Dendritic cell treated with granulocyte-macrophage colony-stimulating factor and Interleukin-4, amounts not matched to agents 40 ng/mL and 50 ng/mL, for 4 days (primary cell): ENCODE measurements around the gene AMPD1.

Source experiments
- H3K27ac Mint-ChIP-seq: one replicate; pipeline ENCODE4 v1.8.0; 2022; ENCODE audit warnings: mild to moderate bottlenecking, mixed read lengths
- H3K27me3 Mint-ChIP-seq: one replicate; pipeline ENCODE4 v1.8.0; 2022; ENCODE audit warnings: mild to moderate bottlenecking, mixed read lengths
- H3K36me3 Mint-ChIP-seq: one replicate; pipeline ENCODE4 v1.8.0; 2022; ENCODE audit warnings: low read depth, mixed read lengths
- H3K4me1 Mint-ChIP-seq: one replicate; pipeline ENCODE4 v1.8.0; 2022; ENCODE audit warnings: low read depth, mixed read lengths
- H3K4me3 Mint-ChIP-seq: one replicate; pipeline ENCODE4 v1.8.0; 2022; ENCODE audit warnings: mild to moderate bottlenecking, moderate library complexity, mixed read lengths
- H3K9me3 Mint-ChIP-seq: one replicate; pipeline ENCODE4 v1.8.0; 2022; ENCODE audit warnings: mixed read lengths
- intact Hi-C: fragments of 100-400 bp; cut with micrococcal nuclease; formaldehyde crosslinking; loops from one replicate; pipeline ENCODE4 v1.15.0; 2022

Gene AMPD1

GRCh38 chr1:114716304-114717170 lies 21.2 kb upstream of the AMPD1 start, which contains the start of gene NRAS:
Gene NRAS (minus strand): TSS chr1:114716771. CDS start chr1:114716160, 611 bp downstream.
- H3K27ac Mint-ChIP-seq = peak within 1 kb of the TSS; percentile 100

DNA sequence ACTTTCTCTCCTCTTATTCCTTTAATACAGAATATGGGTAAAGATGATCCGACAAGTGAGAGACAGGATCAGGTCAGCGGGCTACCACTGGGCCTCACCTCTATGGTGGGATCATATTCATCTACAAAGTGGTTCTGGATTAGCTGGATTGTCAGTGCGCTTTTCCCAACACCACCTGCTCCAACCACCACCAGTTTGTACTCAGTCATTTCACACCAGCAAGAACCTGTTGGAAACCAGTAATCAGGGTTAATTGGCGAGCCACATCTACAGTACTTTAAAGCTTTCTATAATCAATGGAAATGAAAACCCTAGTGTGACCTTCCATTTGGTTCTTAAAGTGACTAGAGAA lies 20.6 kb upstream of the AMPD1 start:
- H3K27me3 Mint-ChIP-seq = no peaks in the 10 kb centered on the region
- H3K9me3 Mint-ChIP-seq = no peaks in the 10 kb centered on the region
- intact Hi-C loops = loop anchor here (1.0 to 5.0 kb wide), 3 partner anchors 41 to 369 kb away; partner anchors contain the start of genes BCAS2 and CSDE1
- no peaks in the 10 kb centered on the region for H3K4me1 Mint-ChIP-seq
- peaks cover 78% of the 10 kb centered on the region for H3K36me3 Mint-ChIP-seq
- H3K4me3 Mint-ChIP-seq = peak overlapping the region; percentile 98
- H3K27ac Mint-ChIP-seq = peak overlapping the region; percentile 100

More at GRCh38 chr1:114716304-114717170, 21.2 kb upstream of the AMPD1 start, which contains the start of gene NRAS:
- intact Hi-C loops = loop anchor here (1.0 to 5.0 kb wide), 3 partner anchors 41 to 369 kb away; partner anchors contain the start of genes BCAS2 and CSDE1
- Mint-ChIP-seq H3K36me3 (peaks cover 78% of the 10 kb centered on the region), H3K4me1 (no peaks in the 10 kb centered on the region), H3K4me3 (peak within 1 kb of the TSS; percentile 98), H3K27me3 (no peaks in the 10 kb centered on the region), H3K9me3 (no peaks in the 10 kb centered on the region)

DNA sequence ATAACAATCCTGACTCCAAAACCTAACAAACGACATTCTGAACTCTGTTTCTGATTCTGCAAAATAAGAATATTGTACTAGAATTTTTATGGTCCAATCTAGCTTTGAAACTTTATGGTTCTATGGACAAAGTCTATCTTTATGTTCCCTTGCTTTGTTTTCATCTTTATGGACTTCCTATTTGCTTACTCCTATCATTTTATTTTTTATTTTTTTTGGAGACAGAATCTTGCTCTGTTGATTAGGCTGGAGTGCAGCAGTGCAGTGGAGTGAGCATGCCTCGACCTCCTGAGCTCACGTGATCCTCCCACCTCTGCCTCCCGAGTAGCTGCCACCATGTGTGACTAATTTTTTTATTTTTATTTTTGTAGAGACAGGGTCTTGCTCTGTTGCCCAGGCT lies 17.6 kb upstream of the AMPD1 start:
- H3K9me3 Mint-ChIP-seq = no peaks in the 10 kb centered on the region
- H3K4me1 Mint-ChIP-seq = no peaks in the 10 kb centered on the region
- no peak overlapping the region for H3K27ac Mint-ChIP-seq
- H3K4me3 Mint-ChIP-seq = no peak overlapping the region
- intact Hi-C loops = no loop called here
- peaks cover 77% of the 10 kb centered on the region for H3K36me3 Mint-ChIP-seq
- H3K27me3 Mint-ChIP-seq = no peaks in the 10 kb centered on the region

GRCh38 chr1:114710360-114710759 lies 15.0 kb upstream of the AMPD1 start:
- H3K27me3 Mint-ChIP-seq = no peaks in the 10 kb centered on the region
- intact Hi-C loops = no loop called here
- peaks cover 83% of the 10 kb centered on the region for H3K36me3 Mint-ChIP-seq
- H3K4me3 Mint-ChIP-seq = no peak overlapping the region
- no peaks in the 10 kb centered on the region for H3K9me3 Mint-ChIP-seq
- no peaks in the 10 kb centered on the region for H3K4me1 Mint-ChIP-seq
- H3K27ac Mint-ChIP-seq = no peak overlapping the region

DNA sequence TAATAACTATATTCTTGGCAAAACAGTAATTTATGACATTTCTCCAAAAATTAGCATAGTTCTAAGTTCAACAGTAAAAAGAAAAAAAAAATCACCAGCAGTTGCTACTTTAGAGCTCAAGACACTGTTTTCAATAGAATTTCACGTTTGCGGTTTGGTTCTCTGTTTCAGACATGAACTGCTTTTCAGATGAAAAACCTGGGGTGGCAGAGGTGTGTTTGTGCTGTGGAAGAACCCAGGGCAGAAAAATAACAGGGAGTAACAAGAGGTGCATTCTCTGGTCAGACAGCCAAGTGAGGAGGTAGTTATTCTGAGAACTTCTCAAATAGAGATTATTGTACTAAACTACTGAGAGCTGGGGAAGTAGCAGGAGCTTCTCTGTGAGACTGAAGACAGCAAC lies 12.3 kb upstream of the AMPD1 start:
- Mint-ChIP-seq H3K27me3 (no peaks in the 10 kb centered on the region), H3K9me3 (no peaks in the 10 kb centered on the region), H3K36me3 (peaks cover 65% of the 10 kb centered on the region), H3K27ac (no peak overlapping the region), H3K4me1 (no peaks in the 10 kb centered on the region), H3K4me3 (no peak overlapping the region)
- intact Hi-C loops = no loop called here

DNA sequence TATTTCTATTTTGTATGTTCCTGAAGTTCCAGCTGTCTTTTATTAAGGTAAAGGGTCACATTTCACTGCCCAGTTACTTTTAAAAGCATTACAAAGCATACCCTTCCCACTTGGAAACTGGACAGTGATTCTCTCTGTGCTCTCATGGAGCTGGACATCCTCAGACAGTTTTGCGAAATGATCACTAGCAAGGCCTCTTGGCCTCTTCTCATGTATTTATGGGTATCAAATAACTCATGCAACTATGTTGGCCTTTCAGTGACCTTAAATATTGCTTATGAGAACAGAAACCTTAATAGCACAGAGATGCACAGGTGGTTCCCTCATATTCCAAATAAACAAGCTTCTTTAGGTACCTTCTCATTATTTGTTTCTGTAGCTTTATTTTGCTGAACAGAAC lies 7.9 kb upstream of the AMPD1 start:
- Mint-ChIP-seq H3K4me3 (no peak overlapping the region), H3K36me3 (peaks cover 22% of the 10 kb centered on the region), H3K27me3 (peaks cover 4% of the 10 kb centered on the region), H3K27ac (no peak overlapping the region), H3K9me3 (no peaks in the 10 kb centered on the region), H3K4me1 (no peaks in the 10 kb centered on the region)
- intact Hi-C loops = no loop called here

- H3K9me3 Mint-ChIP-seq = no peaks in the 10 kb centered on the region
Measured at GRCh38 chr1:114702737-114703136, 7.4 kb upstream of the AMPD1 start.

DNA sequence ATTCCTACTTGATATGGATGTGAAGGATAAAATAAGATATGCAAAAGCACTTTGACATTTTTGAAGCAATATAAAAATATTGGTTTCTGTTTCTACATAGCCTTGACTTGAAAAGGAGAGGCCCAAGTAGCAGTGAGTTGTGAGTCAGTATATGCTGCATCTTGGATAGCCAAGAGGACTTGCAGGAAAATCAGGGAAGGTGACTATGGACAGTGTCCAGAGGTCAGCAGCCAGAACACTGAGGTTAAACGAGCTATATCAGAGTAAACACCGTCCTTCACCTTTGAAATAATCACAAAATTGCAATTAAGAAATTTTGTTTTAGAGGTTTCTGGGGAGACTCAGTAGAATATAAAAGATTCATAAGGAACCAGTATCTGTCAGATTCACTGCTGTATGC lies 6.6 kb upstream of the AMPD1 start:
- peaks cover 6% of the 10 kb centered on the region for H3K27me3 Mint-ChIP-seq
- H3K4me3 Mint-ChIP-seq = no peak overlapping the region
- no peaks in the 10 kb centered on the region for H3K4me1 Mint-ChIP-seq
- intact Hi-C loops = no loop called here
- peaks cover 9% of the 10 kb centered on the region for H3K36me3 Mint-ChIP-seq
- H3K9me3 Mint-ChIP-seq = no peaks in the 10 kb centered on the region
- no peak overlapping the region for H3K27ac Mint-ChIP-seq

More at GRCh38 chr1:114702737-114703136, 7.4 kb upstream of the AMPD1 start:
- intact Hi-C loops = no loop called here
- no peak overlapping the region for H3K4me3 Mint-ChIP-seq
- peaks cover 4% of the 10 kb centered on the region for H3K27me3 Mint-ChIP-seq
- no peak overlapping the region for H3K27ac Mint-ChIP-seq
- peaks cover 17% of the 10 kb centered on the region for H3K36me3 Mint-ChIP-seq
- H3K4me1 Mint-ChIP-seq = no peaks in the 10 kb centered on the region

GRCh38 chr1:114700036-114700600 lies 4.8 kb upstream of the AMPD1 start:
- H3K27ac Mint-ChIP-seq = no peak overlapping the region
- peaks cover 8% of the 10 kb centered on the region for H3K27me3 Mint-ChIP-seq
- intact Hi-C loops = no loop called here
- no peaks in the 10 kb centered on the region for H3K9me3 Mint-ChIP-seq
- H3K36me3 Mint-ChIP-seq = no peaks in the 10 kb centered on the region
- H3K4me3 Mint-ChIP-seq = no peak overlapping the region
- no peaks in the 10 kb centered on the region for H3K4me1 Mint-ChIP-seq

DNA sequence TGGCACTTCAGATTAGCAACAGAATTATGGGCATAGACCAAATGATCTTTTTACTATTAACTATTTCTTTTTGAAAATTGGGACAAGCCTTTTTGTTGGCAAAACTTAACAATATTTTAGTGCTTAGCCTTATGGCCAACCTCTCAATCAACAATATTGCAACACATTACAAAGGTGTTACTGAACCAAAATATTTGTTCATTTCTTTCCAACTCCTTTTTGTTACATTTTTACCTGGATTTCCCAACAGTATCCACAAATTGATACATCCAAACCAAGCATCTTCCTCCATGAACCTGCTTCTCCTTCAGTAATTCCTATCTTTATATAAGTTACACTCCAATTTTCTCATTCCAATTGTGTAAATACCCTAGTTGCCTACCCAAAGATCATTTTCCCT lies 1.5 kb upstream of the AMPD1 start:
- intact Hi-C loops = no loop called here
- Mint-ChIP-seq H3K27ac (no peak overlapping the region), H3K36me3 (no peaks in the 10 kb centered on the region), H3K9me3 (no peaks in the 10 kb centered on the region), H3K4me1 (no peaks in the 10 kb centered on the region), H3K4me3 (no peak overlapping the region), H3K27me3 (peaks cover 11% of the 10 kb centered on the region)

- no peak overlapping the region for H3K27ac Mint-ChIP-seq
- intact Hi-C loops = no loop called here
- no peaks in the 10 kb centered on the region for H3K9me3 Mint-ChIP-seq
- H3K36me3 Mint-ChIP-seq = no peaks in the 10 kb centered on the region
- no peaks in the 10 kb centered on the region for H3K4me1 Mint-ChIP-seq
- peaks cover 7% of the 10 kb centered on the region for H3K27me3 Mint-ChIP-seq
- no peak overlapping the region for H3K4me3 Mint-ChIP-seq
Measured at GRCh38 chr1:114694540-114695310, 621 bp downstream of the AMPD1 start.

- Mint-ChIP-seq H3K36me3 (no peaks in the 10 kb centered on the region), H3K27me3 (peaks cover 6% of the 10 kb centered on the region)
- intact Hi-C loops = no loop called here
Measured at GRCh38 chr1:114692947-114693346, 2.4 kb downstream of the AMPD1 start.

DNA sequence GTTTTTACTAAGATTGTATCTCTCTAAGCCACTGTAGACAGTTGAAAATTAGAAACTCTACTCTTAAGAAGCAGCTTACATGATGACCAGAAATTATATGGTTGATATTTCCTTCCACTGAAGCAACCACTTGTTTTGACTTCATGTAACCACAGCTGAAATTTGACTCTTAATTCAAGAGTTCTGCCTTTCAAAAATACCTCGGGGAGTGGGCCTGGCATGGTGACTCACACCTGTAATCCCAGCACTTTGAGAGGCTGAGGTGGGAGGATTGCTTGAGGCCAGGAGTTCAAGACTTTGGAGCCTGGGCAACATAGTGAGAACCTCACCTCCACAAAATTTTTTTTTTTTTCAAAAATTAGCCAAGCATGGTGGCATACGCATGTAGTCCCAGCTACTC lies 4.3 kb downstream of the AMPD1 start:
- H3K27ac Mint-ChIP-seq = no peak overlapping the region
- no peak overlapping the region for H3K4me3 Mint-ChIP-seq
- no peaks in the 10 kb centered on the region for H3K9me3 Mint-ChIP-seq
- no peaks in the 10 kb centered on the region for H3K36me3 Mint-ChIP-seq
- intact Hi-C loops = no loop called here
- peaks cover 7% of the 10 kb centered on the region for H3K27me3 Mint-ChIP-seq
- H3K4me1 Mint-ChIP-seq = no peaks in the 10 kb centered on the region

More at GRCh38 chr1:114692947-114693346, 2.4 kb downstream of the AMPD1 start:
- Mint-ChIP-seq H3K27ac (no peak overlapping the region), H3K4me3 (no peak overlapping the region), H3K4me1 (no peaks in the 10 kb centered on the region), H3K9me3 (no peaks in the 10 kb centered on the region)

DNA sequence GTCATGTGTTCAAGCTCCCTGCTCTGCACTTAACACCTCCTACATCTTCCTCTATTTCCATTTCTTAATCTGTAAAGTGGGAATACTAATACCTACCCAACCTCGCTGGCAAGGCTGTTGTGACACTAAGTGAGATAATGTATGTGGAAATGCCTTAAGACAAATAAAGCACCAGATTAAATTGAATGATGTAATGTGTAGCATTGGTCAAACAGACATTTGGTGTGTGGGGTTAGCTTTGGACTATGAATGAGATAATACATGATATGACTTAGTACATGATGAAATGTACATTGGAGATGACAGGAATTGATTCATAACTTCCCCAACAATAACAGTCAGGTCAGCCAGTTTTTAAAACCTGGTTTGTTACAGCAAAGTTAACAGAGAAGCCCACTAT lies 5.2 kb downstream of the AMPD1 start:
- H3K27me3 Mint-ChIP-seq = peaks cover 7% of the 10 kb centered on the region
- H3K27ac Mint-ChIP-seq = no peak overlapping the region
- intact Hi-C loops = no loop called here

More for the DNA sequence above, 5.2 kb downstream of the AMPD1 start:
- no peaks in the 10 kb centered on the region for H3K4me1 Mint-ChIP-seq
- no peak overlapping the region for H3K4me3 Mint-ChIP-seq
- H3K9me3 Mint-ChIP-seq = no peaks in the 10 kb centered on the region
- H3K36me3 Mint-ChIP-seq = no peaks in the 10 kb centered on the region
